HPDE6-E6E7 (cell line): Measurements from ENCODE around the gene CRYBB3.
"Not testable (repeated sequence)": the region's sequence is repeated elsewhere in the genome, so short reads cannot be mapped to it uniquely, and the experiment has no call there.

ENCODE experiments used
- DNase-seq: peaks from one replicate; pipeline ENCODE4 v3.0.0; 2011; ENCODE audit warnings: missing footprints; ENCODE audit errors: extremely low spot score

CRYBB3 gene

GRCh38 chr22:25205847-25206246 is 6.2 kb downstream of the CRYBB3 start:
- no peak for DNase-seq

DNA sequence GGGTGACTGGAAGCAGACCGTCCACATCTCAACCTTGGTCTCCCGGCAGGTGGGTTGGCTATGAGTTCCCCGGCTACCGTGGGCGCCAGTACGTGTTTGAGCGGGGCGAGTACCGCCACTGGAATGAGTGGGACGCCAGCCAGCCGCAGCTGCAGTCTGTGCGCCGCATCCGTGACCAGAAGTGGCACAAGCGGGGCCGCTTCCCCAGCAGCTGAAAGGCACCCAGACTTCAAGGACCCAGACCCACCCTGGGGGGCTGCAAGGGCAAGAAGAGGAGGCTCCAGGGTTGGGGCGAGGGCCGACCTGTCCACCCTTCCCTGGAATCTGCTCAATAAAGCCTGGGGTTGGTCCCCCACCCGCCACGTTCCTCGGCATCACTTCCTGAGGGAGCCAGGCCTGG is 7.3 kb downstream of the CRYBB3 start:
- DNase-seq, result no peak

GRCh38 chr22:25207553-25208157 is 8.0 kb downstream of the CRYBB3 start:
- DNase-seq, result no peak

DNA sequence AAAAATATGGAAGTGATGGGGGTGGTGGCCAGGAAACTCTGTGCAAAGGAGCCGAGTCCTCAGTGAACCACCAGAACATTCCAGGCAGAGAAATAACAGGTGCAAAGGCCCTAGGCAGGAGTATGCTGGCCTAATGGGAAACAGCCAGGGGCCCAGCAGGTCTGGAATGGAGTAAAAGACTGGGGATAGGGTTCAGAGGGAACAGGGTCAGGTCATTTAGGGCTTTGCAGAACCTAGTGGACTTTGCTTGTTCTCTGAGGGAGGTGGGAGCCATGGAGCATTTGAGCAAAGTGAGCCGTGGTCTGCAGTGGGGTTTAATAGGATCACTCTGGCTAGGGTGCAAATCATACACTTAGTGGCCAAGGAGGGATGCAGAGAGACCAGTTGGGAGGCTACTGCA is 8.7 kb downstream of the CRYBB3 start:
- no peak for DNase-seq

DNA sequence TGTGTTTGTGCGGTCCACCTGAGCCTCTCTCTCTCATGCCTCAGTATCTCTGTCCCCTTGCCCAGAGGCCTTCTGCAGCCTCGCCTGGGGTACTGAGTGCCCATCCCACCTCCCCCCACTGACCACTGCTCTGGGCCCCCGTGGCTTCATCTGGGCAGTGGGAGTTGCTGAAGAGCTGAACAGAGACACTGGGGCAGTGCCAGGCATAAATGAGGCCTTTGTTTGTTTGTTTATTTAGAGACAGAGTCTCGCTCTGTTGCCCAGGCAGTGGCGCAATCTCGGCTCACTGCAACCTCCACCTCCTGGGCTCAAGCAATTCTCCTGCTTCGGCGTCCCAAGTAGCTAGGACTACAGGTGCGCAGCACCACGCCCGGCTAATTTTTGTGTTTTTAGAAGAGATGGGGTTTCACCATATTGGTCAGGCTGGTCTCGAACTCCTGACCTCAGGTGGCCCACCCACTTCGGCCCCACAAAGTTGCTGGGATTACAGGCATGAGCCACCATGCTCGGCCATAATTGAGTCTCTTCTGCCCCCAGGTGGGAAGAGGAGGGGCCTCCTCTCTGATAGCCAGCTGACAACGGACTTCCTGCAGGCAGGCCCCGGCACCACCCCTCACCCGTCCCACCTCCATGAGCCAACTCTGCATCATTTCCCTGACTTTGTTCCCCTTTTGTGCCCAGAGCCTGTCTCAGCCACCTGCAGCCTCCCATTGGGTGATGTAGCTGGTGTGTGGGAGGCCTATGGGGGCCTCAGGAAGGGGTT is 9.3 kb downstream of the CRYBB3 start:
- no peak for DNase-seq

- DNase-seq, result no peak
These were observed 11.1 kb downstream of the CRYBB3 start for GRCh38 chr22:25210793-25211192.

- no peak for DNase-seq
These were observed 12.7 kb downstream of the CRYBB3 start for GRCh38 chr22:25212337-25212736.

- no peak for DNase-seq
These were observed 13.6 kb downstream of the CRYBB3 start for GRCh38 chr22:25213221-25213620.

- DNase-seq, result no peak
These were observed 16.6 kb downstream of the CRYBB3 start for GRCh38 chr22:25216230-25216629.

GRCh38 chr22:25219211-25219689 is 19.6 kb downstream of the CRYBB3 start, which contains the start of gene CRYBB2:
Gene CRYBB2 (plus strand): TSS chr22:25219639. CDS start chr22:25221430, 1,791 bp downstream.
- no peak for DNase-seq

DNA sequence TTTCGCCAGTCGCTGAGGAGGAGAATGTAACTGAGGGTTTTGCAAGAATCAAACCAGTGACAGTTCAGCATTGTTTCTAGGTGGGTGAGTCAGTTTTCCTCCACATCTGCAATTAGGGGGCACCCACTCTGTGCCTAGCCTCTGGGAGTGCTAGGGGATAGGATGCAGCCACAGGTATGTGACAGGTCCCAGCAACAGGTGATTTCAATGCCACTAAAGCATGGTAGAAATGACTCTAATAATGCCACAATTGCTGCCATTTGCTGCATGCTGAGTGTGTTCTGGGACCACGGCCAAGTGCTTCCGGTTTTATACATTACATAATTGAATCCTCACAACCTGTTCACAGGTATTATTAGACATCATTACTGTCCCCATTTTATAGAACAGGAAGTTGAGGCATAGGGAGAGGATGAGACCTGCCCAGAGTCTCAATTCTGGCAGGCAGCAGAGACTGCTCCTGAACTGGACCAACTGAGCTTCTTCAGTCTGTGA is 20.3 kb downstream of the CRYBB3 start:
- no peak for DNase-seq

DNA sequence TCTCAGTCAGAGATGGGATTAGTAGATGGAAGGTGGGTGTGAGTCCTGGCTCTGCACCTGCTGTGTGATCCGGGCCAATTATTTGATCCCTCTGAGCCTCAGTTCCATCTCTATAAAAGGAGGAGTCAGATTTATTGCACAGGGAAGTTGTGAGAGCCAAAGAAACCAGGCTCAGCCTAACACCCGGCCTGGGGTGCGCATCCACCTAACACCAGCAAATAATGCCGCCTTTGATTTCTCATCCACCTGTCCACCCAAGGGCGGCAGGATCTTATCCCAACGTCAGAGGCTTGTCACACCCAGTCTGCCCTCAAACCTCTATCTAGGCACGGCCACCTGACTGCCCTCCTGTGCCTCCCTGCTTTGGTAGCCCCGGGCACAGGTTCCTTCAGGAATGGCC is 22.1 kb downstream of the CRYBB3 start:
- no peak for DNase-seq

- no peak for DNase-seq
These were observed 23.7 kb downstream of the CRYBB3 start for GRCh38 chr22:25223269-25223850.

GRCh38 chr22:25228822-25229221 is 29.2 kb downstream of the CRYBB3 start:
- DNase-seq, result no peak

GRCh38 chr22:25230760-25231159 is 31.1 kb downstream of the CRYBB3 start:
- not testable (repeated sequence) for DNase-seq

GRCh38 chr22:25232301-25232700 is 32.6 kb downstream of the CRYBB3 start:
- no peak for DNase-seq

GRCh38 chr22:25233706-25234105 is 34.0 kb downstream of the CRYBB3 start:
- not testable (repeated sequence) for DNase-seq

DNA sequence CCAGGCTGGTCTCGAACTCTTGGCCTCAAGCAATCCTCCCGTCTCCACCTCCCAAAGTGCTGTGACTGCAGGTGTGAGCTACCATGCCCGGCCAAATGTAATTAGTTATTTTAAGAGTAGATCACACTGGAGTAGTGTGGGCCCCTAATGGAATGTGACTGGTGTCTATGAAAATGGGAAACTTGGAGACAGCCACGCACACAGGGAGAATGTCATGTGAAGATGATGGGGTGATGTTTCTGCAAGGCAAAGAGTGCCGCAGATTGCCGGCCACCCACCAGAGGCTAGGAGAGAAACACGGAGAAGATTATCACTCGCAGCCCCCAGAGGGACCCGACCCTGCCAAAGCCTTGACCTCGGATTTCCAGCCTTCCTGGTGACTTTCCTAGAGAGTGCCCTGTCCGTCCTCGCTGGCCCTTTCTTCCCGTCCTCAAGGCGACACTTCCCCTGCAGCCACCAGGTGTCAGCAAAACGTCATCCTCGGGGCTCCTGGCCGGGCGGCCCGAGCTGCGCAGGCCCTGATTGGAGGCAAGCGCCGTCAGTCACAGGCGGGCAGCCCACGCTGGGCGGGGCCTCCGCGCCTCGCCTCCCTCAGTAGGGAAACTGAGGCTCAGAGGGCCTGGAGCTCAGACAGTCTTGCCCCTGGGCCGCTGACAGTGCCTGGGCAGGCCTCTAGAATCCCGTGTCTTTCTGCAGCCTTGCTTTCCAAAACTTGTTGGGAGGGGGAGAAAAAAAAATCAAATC is 36.1 kb downstream of the CRYBB3 start:
- DNase-seq, result peak; percentile 99

DNA sequence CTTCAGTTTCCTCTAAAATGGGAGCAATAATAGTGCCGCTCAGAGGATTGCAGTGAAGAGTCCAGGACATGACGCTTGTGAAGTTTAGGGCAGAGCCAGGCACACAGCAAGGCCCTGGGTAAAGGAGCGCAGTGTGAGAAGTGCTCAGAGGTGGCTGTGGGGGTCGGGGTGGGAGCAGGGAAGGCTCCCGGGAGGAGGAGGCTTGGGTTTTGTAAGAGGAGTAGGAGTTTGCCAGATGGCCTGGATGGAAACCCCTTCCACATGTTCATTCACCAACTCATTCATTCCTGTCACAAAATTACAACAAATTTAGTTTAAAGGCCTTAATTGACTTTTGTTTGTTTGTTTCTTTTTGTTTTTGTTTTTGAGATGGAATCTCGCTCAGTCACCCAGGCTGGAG is 36.8 kb downstream of the CRYBB3 start:
- no peak for DNase-seq

- no peak for DNase-seq
These were observed 37.8 kb downstream of the CRYBB3 start for GRCh38 chr22:25237503-25237902.

DNA sequence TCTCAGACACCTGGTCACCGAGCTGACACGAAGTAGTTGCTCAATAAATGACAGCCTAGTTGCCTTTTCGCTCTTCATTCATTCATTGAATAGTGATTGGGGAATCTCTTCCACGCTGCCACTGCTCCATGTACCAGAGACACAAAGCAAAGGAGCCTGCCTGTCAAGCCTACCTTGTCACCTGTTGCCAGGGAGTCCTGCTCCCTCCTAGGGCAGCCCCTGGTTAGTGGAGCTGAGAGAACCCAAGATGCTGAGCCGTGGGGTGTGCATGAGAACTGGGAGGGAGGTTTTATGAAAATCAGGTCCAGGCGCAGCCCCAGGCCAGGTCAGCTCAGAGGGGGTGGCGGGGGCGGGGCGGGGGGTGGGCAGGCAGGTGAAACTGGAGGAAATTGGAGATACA is 38.4 kb downstream of the CRYBB3 start:
- DNase-seq, result not testable (repeated sequence)

GRCh38 chr22:25255169-25255568 is 55.5 kb downstream of the CRYBB3 start:
- DNase-seq, result not testable (repeated sequence)
